Amniotic epithelial cell (primary cell): ENCODE results near the gene ABHD5.

Source experiments
- DNase-seq: peaks from one replicate; pipeline ENCODE4 v3.0.0-alpha.2; 2010; ENCODE audit warnings: low read depth

Gene ABHD5

DNA sequence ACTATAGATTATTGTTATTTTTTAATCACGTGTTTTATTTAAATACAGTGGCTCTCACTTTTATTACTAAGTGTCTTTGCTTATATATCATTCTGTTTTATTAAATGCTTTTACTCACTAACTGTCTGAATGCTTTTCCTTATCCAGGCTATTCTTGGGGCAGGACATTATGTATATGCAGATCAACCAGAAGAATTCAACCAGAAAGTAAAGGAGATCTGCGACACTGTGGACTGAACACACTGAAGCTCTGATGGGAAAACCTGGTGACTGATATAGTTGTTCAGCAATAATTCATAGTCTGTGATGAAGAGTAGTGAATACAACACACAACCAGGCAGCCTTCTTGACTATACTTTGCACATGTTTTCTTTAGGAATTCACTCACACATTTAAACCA lies 27.6 kb downstream of the ABHD5 start:
- DNase-seq = no peak

DNA sequence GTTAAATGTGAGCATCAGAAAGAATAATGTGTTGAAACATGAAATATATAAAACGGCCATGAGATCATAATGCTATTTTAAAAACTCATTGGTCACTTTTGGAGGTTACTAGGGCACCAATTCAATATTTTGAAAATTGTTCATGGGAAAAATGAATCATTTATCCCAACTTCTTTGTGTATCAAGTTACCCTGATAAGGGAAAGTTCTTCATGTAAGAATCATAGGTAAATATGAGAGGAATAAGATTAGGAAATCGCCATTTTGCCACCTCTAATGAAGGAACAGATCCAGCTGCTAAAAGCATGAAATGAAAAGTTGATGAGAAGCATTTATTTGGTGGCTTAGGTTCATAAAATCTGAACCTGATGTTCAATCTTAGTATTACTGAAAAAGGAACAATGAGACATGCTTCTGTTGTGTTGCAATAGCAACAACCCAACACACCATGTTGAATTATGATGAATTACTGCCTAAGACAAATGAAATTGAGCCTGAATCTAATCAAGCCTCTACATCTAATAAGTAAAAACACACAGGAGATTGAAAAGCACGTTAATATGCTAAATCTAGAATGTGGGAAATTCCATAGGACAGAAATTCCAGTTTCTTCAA lies 32.5 kb downstream of the ABHD5 start:
- peak; percentile 83 for DNase-seq

DNA sequence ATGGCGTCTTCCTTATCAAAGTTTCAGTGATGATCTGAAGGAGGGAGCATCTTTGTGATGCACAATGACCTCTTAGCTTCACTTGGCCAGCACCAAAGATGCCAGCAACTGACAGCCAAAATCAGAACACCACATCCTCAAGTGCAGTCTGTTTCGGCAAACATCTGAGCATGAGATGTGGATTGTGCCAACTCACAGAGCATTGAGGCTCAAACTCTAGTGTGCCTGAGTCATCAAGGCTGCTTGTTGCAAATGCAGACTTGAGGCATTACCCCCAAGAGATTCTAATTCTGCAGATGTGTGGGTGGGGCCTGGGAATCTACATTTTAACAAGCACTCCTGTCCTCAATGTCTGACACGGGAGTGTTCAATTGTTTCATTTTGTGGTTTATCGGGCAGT lies 35.8 kb downstream of the ABHD5 start:
- peak; percentile 56 for DNase-seq

DNA sequence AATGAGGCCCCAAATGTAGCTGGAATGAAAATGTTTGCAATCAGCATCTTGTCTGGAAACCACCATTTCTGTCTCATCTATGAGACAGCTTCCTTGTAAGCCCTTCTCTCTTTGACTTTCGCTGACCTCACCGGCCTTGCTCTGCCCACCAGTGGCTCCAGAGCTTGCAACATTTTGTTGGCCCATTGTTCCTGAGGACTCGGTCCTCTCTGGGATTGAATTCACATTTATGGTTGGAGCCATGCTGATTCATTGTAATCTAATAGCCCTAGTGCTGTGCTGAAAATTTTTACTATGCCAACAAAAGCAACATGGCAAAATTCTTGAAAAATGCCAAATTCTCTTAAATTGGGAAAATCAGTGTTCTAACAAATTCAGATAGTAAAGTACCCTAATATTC lies 37.2 kb downstream of the ABHD5 start:
- DNase-seq = no peak

DNA sequence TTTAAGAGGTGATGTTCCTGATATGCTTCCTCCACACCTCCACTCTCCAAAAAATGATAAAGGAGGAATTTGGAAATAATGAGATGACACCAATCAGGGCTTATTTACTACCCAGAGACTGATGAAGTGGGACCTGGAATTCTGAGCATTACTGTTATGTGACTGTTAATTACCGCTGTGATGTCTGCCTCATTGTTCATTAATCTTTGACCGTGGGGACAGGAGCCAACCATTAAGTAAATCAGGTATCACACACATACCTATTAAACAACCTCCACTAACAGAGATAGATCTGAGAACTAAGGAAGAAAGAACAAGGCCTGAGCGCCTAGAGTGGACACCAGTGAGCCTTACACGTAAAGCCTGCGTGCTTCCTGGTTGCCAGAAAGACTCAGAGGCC lies 37.7 kb downstream of the ABHD5 start:
- no peak for DNase-seq

DNA sequence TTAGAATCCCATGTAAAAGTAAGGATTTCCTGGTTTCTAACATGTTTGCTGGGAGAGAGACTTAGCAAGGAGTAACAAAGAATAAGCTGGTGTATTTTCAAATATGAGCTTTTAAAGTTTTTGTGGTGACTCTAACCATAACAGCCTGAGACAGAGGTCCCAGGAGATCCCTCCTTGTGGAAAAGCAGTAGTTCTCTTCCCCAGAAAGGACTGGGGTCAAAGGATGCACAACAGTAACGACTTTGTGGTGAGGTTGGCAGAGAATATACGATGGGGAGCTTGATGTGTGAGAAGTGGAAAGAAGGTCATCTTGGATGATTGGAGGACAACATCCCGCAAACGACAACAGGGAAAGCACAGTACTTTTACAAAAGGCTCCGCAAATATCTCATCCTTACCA lies 38.2 kb downstream of the ABHD5 start:
- DNase-seq = no peak

DNA sequence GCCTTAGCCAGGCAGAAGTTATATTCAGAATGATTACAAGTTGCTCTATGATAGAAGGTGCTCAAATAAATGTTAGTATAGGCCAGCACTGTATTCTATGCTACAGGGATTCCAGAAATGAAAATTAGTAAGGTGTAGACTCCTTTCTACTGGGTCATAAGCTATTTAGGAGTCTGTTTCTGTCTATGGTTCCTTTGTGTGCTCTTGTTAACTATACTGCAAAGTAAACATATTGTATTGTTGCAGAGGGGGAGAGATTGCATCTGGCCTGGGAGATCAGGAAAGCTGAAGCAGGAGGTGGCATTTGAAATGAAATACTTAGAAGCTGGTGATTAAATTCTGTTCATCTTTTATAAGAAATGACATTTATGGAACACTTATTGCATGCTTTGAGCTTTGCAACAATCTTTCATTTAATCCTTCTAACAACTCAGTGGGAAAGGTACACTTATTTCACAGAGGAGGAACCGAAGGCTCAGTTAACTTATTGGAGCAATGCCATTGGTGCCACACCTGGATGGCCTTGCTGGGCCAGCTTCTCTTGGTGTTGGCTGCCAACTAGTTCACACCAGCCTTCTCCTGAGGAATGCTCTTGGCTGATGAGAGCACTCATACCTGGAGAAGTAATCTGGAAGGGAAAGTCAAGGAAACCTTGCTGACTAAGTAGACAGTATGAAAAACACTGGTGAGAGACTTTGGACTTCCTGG lies 39.1 kb downstream of the ABHD5 start:
- no peak for DNase-seq

DNA sequence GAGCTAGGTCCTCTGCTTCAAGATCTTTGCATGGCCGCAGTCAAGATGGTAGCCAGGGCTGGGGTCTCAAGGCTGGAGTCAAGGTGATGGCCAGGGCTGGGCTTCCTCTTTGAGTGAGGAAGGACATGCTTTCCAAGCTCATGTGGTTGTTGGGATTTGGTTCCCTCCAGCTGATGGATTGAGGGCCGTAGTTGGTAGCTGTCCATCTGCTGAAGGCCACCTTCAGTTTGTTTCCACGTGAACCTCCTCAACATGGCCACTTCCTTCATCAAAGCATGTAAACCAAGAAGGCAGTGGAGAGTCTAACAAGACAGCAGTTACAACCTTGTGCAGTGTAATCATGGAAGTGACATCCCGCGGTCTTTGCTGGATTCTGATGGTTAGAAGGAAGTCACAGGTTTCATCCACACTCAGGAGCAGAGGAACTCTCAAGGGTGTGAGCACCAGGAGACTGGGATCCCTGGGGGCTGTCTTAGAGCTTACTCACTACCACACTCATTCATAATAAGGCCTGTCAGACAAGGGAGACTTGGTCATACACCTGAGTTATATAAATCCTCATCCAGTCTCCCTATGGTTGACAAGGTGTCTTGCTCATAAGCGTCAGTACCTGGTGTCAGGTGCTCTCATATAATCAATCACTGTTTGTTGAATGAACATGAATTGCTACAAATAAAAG lies 42.1 kb downstream of the ABHD5 start:
- no peak for DNase-seq

DNA sequence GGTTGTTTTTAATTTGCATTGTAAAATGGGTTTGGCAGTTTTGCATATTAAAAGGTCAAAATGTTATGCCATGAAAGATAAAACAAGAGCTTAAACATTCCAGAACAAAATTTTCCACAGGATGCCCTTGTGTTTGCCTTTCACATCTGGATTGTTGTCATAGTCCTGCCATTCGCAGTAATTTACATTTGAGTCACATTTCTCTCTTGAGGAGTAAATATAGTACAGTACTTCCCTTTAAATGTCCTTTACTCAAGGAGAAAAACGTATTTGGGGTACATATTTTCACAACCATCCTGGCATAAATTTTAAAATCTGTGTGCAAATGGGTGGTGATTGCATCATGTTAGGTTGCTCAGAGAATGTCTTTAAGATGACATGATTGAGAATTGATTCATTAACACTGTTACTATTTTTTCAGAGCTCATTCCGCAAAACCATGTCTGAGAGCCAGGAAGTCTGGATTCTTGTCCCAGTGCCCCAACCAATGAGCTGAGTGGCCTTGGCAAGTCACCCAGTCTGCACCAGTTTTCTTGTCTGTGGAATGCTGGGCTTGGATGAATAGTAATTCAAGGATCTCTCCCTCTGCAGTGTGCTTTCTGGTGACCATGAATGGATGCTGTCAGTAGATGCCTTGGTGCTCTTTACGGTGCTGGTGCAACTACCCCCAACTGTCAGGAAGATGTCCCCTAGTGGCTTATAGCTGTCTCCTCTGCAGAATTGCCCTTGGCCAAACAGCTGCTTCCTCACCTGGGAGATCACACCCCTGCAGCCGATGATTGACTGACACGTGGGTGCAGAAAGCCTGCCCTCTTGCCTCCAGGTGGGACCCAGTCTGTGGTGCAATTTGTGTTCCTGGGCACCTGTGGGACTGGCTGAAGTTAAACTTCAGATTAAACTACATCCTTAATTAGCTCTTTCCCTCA lies 43.0 kb downstream of the ABHD5 start:
- DNase-seq = peak; percentile 82

DNA sequence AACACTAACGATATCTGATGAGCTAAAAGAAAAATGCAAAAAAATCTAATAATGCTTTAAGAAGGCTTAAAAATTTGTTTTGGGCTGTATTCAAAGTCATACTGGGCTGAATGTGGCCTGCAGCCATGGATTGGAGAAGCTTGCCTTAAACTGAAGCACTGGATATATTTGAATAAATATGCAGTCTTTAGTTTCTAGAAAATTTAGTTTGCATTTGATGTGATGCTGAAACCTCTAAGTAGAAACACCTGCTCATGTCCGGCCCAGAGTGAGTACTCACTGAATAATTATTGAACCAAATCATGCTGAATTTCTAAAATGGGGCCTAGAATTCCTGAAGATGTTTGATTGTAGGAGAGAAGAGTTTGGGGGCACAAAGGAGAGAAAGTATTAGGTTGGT lies 43.9 kb downstream of the ABHD5 start:
- no peak for DNase-seq

DNA sequence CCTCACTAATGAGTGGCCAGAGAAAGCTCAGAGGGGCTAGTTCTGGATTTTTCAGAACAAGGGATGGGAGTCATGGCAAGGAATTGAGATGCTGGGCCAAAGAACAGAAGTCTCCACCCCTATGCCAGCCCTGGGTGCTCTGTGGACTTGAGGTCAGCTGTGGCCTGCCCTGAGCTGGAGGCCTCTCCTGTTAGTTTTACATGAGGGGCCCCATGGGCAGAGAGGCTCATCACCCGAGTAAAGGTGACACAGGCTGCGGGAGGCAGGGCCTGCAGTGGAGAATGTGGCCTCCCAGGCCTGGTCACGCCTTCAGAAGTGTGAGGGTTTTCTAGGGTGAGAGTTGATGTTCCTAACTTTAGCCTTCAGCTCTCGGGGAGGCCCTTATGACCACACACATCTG lies 44.9 kb downstream of the ABHD5 start:
- DNase-seq = no peak

DNA sequence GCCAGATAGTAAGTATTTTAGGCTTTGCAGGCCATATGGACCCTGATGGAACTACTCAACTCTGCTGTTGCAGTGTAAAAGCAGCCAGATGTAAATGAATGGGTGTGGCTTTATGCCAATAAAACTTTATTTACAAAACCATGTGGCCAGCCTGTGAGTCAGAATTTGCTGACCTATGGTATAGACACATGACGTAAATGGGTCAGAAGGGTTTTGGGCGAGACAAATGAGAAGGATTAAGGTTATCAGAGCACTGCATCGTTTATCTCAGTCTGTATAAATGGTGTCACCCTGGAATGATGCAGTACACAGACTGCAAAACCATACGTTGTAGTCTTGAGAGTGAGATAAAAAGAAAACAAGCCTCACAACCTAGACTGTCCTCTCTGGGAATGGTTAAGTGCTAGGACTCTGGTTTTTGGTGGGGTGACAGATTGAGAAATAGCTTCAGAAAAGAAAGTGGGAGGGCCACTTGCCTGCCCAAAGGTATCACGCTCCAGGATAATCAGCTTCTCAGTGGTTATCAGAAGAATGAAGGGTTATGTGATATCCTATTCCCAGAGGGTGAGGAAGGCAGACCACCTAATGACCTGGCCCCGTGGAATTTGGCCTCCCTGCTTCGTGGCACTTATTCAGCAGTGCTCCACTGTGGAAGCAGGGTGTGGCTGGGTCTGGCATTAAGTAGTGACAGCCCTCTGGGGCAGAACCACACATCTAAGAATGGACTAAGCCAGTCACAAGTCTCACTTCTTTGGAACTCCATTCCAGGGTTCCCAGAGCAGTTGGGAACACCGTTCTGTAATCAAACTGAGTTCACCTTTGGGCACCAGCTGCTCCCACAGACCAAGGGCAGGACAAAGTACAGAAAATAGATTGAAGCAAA lies 46.1 kb downstream of the ABHD5 start:
- peak; percentile 98 for DNase-seq

DNA sequence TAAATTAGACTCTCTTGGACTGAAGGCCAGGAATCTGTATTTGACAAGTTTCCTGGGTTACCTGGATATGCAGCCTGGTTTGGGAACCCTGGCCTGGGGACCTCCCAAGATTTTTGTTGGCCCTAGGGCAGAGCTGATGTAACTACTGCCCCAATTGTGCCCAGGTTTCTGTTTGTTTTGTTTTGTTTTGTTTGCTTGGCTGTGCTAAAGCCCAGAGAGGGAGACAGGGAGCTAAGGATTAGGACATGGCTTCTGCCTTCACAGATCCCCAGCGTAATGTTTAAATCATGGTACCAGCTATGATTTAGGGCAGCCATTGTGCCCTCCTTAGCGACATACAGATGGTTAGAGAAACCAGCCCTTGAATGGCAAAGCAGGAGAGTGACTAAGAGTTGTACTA lies 47.6 kb downstream of the ABHD5 start:
- DNase-seq = no peak

DNA sequence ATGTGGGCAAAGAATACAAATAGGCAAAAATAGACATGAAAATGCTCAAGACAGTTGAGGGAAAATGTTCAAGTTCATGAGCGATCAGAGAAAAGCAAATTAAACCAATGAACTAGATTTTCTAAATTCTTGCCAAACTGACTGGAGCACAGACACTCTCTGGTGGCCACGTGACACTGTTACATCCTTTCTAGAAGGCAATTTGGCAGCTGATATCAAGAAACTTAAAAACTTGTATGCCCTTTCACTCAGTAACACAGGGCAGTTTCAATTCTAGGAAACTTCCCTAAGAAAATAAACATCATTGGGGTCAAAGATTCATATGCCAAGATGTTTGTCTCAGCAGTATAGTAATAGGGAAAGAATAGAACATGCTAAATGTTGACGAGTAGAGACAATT lies 52.2 kb downstream of the ABHD5 start:
- no peak for DNase-seq

DNA sequence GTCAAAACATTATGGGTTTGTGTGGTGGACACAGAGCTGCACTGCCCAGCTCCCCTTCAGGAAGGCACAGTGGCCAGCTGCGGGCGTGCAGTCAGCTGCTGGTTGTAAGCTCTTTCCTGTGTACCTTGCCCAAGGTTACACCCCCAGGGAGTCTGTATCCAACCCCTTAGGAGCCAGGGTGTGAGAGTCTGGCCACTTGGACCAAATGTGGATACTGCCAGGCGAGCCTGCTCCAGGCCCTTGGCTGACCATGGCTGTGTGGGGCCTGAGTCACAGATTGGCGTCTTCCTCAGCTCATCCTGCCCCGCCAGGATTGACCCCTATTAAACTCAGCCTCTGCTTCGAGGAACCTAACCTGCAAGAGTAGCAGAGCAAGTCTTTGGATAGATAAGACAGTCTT lies 56.9 kb downstream of the ABHD5 start:
- no peak for DNase-seq

DNA sequence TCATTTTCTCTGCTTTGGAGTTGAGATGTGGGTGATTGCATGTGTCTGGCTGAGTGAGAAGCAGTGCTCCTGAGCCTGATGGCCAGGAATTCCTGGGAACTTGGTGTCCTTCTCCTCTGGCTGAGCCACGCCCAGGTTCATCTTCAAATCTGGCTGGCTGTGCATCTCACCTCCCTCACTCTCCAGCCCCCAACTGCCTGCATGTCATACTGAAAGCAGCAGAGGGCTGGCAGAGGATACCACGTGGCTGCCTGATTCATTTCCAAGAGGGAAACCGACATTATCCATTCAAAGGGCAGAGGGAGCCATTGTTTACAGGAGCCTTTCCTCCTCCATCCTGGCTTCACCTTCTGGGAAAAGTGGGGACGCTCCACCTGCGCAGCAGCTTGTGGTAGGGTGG lies 57.4 kb downstream of the ABHD5 start:
- DNase-seq = peak; percentile 44

DNA sequence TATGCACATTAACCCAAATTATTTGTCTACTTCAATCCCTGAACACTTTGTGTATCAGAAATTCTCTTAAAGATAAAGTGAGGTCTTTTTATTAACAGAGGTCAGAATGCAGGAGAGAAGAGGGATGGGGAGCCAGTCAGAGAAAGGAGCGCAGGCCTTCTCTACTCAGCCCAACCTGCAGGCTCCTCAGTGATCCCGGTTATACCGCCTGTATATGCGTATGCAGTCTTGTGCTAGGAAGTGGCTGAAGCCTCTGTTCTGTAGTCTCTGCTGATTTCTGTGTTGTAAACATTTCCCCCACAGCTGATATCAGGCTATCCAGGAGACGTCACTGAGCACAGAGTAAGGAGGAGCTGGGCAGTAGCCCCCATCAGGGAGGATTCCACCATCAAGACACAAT lies 57.9 kb downstream of the ABHD5 start:
- DNase-seq = no peak

DNA sequence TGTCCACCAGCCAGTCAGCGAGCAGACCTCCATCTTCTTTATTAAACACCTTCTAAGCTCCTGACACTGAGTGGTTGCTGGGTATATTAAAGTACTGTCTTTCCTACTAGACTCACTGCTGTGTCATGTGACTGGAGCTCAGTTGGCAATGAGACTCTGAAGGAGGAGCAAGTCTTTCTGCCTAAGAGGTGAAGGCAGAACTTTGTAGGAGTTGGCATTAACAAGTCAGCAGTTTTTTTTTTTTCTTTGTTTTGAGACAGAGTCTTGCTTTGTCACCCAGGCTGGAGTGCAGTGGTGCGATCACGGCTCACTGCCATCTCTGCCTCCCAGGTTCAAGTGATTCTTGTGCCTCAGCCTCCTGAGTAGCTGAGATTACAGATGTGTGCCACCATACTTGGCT lies 62.2 kb downstream of the ABHD5 start:
- DNase-seq = no peak

DNA sequence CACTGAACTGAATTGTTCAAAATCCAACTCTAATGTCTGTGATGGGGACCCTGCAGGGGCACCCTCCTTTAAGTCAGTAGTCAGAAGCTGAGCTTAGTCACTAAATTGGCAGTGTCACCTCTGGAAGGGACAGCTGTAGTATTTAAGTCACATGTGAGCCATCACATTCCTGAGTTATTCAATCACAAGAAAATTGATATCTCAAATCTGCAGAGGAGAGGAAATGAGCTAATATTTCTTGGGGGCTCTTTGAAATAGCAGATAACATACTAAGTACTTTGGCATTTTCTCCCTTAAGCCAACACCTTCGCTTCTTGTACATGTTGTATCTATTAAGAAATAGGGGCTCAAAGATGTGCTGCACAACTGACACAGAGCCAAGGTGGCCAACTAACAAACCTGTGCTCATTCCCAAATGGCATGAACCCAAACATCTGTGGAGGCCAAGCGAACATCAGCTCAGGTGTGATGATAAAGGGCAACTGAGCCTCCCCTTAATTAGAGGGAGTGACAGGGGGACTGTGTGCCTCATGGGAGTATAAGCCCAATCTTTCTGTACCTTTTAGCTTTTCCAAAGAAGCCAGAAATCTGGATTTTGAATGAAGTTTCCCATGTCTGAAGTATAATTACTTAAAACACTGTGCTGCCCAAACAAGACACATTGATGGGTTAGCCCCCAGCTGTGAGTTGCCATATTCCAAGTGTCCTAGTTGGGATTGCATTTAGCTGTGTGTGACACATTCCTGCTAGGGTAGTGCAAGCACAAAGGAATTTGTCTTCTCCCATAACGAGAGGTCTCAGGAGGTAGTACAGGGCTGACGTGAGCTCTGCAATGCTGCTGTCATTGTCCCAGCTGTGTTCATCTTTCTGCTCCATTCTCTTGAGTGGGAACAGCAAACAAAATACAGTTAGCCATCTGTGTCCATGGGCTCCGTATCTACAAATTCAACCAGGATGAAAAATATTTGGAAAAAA lies 63.3 kb downstream of the ABHD5 start:
- no peak for DNase-seq

DNA sequence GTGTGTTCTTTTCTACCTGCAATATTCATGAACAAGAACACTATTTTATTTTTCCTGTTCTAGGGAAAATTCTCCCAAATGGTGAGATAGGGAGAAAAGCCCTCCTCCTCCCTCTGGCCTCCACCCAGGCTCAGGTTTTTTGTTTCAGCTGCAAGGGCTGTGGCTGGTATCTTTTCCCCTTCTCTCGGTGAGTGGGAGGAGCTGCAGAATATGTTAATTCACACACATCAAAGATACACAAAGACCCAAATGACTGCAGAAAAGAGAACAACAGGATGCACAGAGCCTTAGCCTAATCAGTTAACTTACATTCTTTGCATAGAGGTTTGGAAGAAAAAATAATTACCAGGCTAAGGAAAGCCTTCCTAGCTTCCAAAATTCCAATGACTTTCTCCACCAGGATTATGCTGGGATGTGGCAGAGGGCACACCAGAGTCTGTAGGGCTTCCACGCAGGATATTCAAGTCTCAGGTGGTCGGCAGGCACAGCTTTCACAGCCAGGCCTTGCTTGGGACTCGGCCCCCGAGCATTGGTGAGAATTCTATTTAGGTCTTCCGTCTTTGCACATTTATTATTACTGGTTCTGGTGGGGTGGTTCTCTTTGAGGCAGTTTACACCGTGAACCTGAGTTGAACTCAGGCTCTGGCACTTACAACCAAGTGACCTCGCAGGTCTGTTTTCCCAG lies 64.9 kb downstream of the ABHD5 start:
- DNase-seq = no peak
